Measurements from ENCODE around the gene MYLK4.

Gene MYLK4

DNA sequence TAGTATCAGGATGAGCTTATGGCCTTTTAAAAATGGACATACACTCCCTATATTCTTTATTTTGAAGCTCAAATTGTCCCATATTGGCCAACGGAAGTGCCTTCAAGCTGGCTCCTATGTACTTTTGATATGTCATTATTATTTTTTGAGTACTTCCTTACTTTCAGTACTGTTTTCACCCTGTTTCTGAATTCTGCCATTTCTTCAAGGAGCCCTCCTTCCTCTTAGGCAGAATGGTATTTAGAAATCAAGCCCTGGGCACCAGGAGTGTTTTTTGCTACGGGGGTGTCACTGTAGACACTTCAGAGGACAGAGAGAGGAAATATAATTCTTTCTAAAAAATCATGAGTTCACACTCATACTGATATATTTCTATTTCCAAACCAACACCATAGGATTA, 5.5 kb upstream of the MYLK4 start:
- no peaks in the 10 kb centered on the region for H3K9me3 Mint-ChIP-seq
- H3K27ac Mint-ChIP-seq, result peak overlapping the region; percentile 81
- H3K4me1 Mint-ChIP-seq (ENCODE audit: low read depth), result peaks cover 7% of the 10 kb centered on the region
- no peak overlapping the region for H3K4me3 Mint-ChIP-seq
- intact Hi-C loops (cut with micrococcal nuclease), result loop anchor here (10.0 kb wide), 1 partner anchor 1161 kb away; no protein-coding TSS in a partner anchor
- H3K27me3 Mint-ChIP-seq, result peaks cover 2% of the 10 kb centered on the region
- H3K36me3 Mint-ChIP-seq (ENCODE audit: low read depth), result no peaks in the 10 kb centered on the region

- intact Hi-C loops (cut with micrococcal nuclease), result loop anchor here (10.0 kb wide), 1 partner anchor 1161 kb away; no protein-coding TSS in a partner anchor
- H3K27me3 Mint-ChIP-seq, result peaks cover 7% of the 10 kb centered on the region
These were observed 4.7 kb upstream of the MYLK4 start for GRCh38 chr6:2755456-2755855.

DNA sequence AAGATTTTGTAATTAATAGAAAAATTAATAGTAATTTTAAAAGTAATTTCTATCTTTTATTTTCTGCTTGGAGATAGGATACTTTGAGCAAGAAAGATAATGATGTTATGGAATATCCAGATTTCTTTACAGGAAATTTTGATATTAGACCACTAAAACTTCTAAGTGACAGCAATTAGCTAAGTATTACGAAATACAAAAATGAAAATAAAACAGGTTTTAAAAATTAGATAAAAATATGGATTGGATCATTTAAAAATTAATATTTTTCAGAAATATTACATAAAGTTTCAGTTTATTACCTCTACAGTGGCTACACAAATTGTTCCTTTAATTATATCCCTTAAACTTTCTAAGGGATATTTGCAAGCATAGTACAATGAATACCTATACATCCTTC, 4.2 kb upstream of the MYLK4 start:
- Mint-ChIP-seq H3K9me3 (no peaks in the 10 kb centered on the region), H3K27ac (no peak overlapping the region), H3K36me3 (ENCODE audit: low read depth) (no peaks in the 10 kb centered on the region), H3K27me3 (peaks cover 7% of the 10 kb centered on the region), H3K4me3 (no peak overlapping the region), H3K4me1 (ENCODE audit: low read depth) (peaks cover 7% of the 10 kb centered on the region)
- intact Hi-C loops (cut with micrococcal nuclease), result loop anchor here (10.0 kb wide), 1 partner anchor 1160 kb away; no protein-coding TSS in a partner anchor

More at GRCh38 chr6:2755456-2755855, 4.7 kb upstream of the MYLK4 start:
- H3K4me1 Mint-ChIP-seq (ENCODE audit: low read depth), result peaks cover 7% of the 10 kb centered on the region
- peak overlapping the region; percentile 81 for H3K27ac Mint-ChIP-seq
- no peaks in the 10 kb centered on the region for H3K36me3 Mint-ChIP-seq (ENCODE audit: low read depth)
- no peaks in the 10 kb centered on the region for H3K9me3 Mint-ChIP-seq
- no peak overlapping the region for H3K4me3 Mint-ChIP-seq

DNA sequence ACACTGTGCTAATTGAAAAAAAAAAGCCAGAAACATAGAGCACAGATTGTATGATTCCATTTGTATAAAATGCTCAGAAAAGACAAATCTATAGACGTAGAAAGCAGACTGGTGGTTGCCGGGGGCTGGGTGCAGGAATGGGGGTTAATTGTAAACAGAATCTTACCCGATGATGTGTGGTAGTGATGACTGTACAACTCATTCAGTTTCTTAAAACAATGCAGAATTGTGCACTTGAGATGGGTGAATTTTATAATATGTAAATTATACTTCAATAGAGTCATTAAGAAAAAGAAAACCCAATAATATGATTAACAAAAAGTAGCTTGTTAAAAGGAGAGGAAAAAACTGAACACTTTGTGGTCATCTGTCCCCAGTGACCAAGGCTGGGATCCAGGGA, 3.7 kb upstream of the MYLK4 start:
- Mint-ChIP-seq H3K27ac (no peak overlapping the region), H3K4me3 (no peak overlapping the region), H3K36me3 (ENCODE audit: low read depth) (no peaks in the 10 kb centered on the region), H3K4me1 (ENCODE audit: low read depth) (peaks cover 7% of the 10 kb centered on the region), H3K9me3 (no peaks in the 10 kb centered on the region), H3K27me3 (peaks cover 7% of the 10 kb centered on the region)
- intact Hi-C loops (cut with micrococcal nuclease), result loop anchor here (10.0 kb wide), 1 partner anchor 1160 kb away; no protein-coding TSS in a partner anchor

GRCh38 chr6:2753743-2754142, 3.0 kb upstream of the MYLK4 start:
- no peaks in the 10 kb centered on the region for H3K9me3 Mint-ChIP-seq
- peaks cover 7% of the 10 kb centered on the region for H3K4me1 Mint-ChIP-seq (ENCODE audit: low read depth)
- H3K4me3 Mint-ChIP-seq, result no peak overlapping the region
- H3K36me3 Mint-ChIP-seq (ENCODE audit: low read depth), result no peaks in the 10 kb centered on the region
- peaks cover 7% of the 10 kb centered on the region for H3K27me3 Mint-ChIP-seq
- H3K27ac Mint-ChIP-seq, result no peak overlapping the region
- intact Hi-C loops (cut with micrococcal nuclease), result loop anchor here (10.0 kb wide), 1 partner anchor 1159 kb away; no protein-coding TSS in a partner anchor

- no peaks in the 10 kb centered on the region for H3K36me3 Mint-ChIP-seq (ENCODE audit: low read depth)
- peaks cover 7% of the 10 kb centered on the region for H3K27me3 Mint-ChIP-seq
These were observed 2.4 kb upstream of the MYLK4 start for GRCh38 chr6:2753110-2753489.

GRCh38 chr6:2752477-2753109, 1.9 kb upstream of the MYLK4 start:
- Mint-ChIP-seq H3K36me3 (ENCODE audit: low read depth) (no peaks in the 10 kb centered on the region), H3K27ac (no peak overlapping the region), H3K9me3 (no peaks in the 10 kb centered on the region), H3K4me3 (no peak overlapping the region), H3K27me3 (peaks cover 7% of the 10 kb centered on the region), H3K4me1 (ENCODE audit: low read depth) (peaks cover 7% of the 10 kb centered on the region)
- intact Hi-C loops (cut with micrococcal nuclease), result loop anchor here (10.0 kb wide), 1 partner anchor 1158 kb away; no protein-coding TSS in a partner anchor

More at GRCh38 chr6:2753110-2753489, 2.4 kb upstream of the MYLK4 start:
- Mint-ChIP-seq H3K4me3 (no peak overlapping the region), H3K9me3 (no peaks in the 10 kb centered on the region), H3K27ac (no peak overlapping the region), H3K4me1 (ENCODE audit: low read depth) (peaks cover 7% of the 10 kb centered on the region)
- intact Hi-C loops (cut with micrococcal nuclease), result loop anchor here (10.0 kb wide), 1 partner anchor 1158 kb away; no protein-coding TSS in a partner anchor

DNA sequence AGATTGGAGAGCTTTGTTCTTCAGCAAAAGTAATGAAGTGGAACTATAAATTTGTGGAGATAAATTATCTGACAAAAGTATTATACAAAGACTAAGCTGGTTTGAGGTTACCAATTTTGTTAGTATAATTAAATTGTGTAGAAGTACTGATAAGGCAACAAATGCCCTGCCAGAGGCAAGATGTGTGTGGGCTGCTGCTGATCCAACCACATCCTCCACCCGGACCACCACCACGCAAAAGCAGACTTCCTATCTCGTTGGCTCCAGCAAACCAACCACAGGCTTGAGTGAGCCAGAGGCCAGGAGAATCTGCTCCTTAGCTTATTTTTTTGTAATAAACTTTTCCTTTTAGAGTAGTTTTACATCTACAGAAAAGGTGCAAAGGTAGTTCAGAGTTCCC, 1.1 kb upstream of the MYLK4 start:
- no peak overlapping the region for H3K4me3 Mint-ChIP-seq
- no peak overlapping the region for H3K27ac Mint-ChIP-seq
- peaks cover 7% of the 10 kb centered on the region for H3K4me1 Mint-ChIP-seq (ENCODE audit: low read depth)
- intact Hi-C loops (cut with micrococcal nuclease), result loop anchor here (10.0 kb wide), 1 partner anchor 1157 kb away; no protein-coding TSS in a partner anchor
- H3K9me3 Mint-ChIP-seq, result no peaks in the 10 kb centered on the region
- H3K36me3 Mint-ChIP-seq (ENCODE audit: low read depth), result no peaks in the 10 kb centered on the region
- H3K27me3 Mint-ChIP-seq, result peaks cover 7% of the 10 kb centered on the region

GRCh38 chr6:2749969-2750600, 637 bp downstream of the MYLK4 start:
- no peak overlapping the region for H3K4me3 Mint-ChIP-seq
- no peak overlapping the region for H3K27ac Mint-ChIP-seq
- intact Hi-C loops (cut with micrococcal nuclease), result loop anchor here (1.0 to 10.0 kb wide), 2 partner anchors 12 to 1155 kb away; no protein-coding TSS in a partner anchor
- H3K27me3 Mint-ChIP-seq, result peaks cover 7% of the 10 kb centered on the region
- no peaks in the 10 kb centered on the region for H3K4me1 Mint-ChIP-seq (ENCODE audit: low read depth)
- no peaks in the 10 kb centered on the region for H3K36me3 Mint-ChIP-seq (ENCODE audit: low read depth)
- H3K9me3 Mint-ChIP-seq, result no peaks in the 10 kb centered on the region

GRCh38 chr6:2748183-2748582, 2.5 kb downstream of the MYLK4 start:
- Mint-ChIP-seq H3K4me3 (no peak overlapping the region), H3K4me1 (ENCODE audit: low read depth) (no peaks in the 10 kb centered on the region), H3K9me3 (no peaks in the 10 kb centered on the region), H3K27ac (no peak overlapping the region), H3K36me3 (ENCODE audit: low read depth) (no peaks in the 10 kb centered on the region), H3K27me3 (peaks cover 7% of the 10 kb centered on the region)
- intact Hi-C loops (cut with micrococcal nuclease), result no loop called here

GRCh38 chr6:2746557-2747061, 4.1 kb downstream of the MYLK4 start:
- intact Hi-C loops (cut with micrococcal nuclease), result no loop called here
- Mint-ChIP-seq H3K9me3 (no peaks in the 10 kb centered on the region), H3K4me3 (no peak overlapping the region), H3K27ac (no peak overlapping the region), H3K27me3 (peaks cover 5% of the 10 kb centered on the region), H3K4me1 (ENCODE audit: low read depth) (no peaks in the 10 kb centered on the region), H3K36me3 (ENCODE audit: low read depth) (no peaks in the 10 kb centered on the region)

GRCh38 chr6:2745246-2745645, 5.5 kb downstream of the MYLK4 start:
- no peak overlapping the region for H3K4me3 Mint-ChIP-seq
- peaks cover 5% of the 10 kb centered on the region for H3K4me1 Mint-ChIP-seq (ENCODE audit: low read depth)
- H3K27ac Mint-ChIP-seq, result no peak overlapping the region
- no peaks in the 10 kb centered on the region for H3K36me3 Mint-ChIP-seq (ENCODE audit: low read depth)
- no peaks in the 10 kb centered on the region for H3K9me3 Mint-ChIP-seq
- intact Hi-C loops (cut with micrococcal nuclease), result no loop called here
- no peaks in the 10 kb centered on the region for H3K27me3 Mint-ChIP-seq

DNA sequence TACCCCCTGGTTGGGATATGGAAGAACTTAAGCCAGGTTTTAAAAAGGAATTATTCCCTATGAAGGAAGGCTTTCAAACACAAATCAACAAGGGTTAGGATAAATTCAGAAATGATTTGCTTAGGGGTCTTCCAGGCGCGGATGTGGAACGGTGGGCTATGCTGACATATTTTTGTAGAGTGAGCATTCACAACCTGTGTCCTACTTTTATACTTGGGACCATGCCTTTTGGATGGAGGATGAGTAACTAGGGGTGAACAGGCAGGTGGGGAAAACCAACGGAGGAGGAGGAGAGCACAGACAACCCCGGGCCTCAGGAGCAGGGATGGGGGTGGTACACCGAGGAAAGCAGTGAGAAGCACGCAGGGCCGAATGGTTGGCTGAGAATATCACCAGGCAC, 5.9 kb downstream of the MYLK4 start:
- Mint-ChIP-seq H3K4me3 (no peak overlapping the region), H3K9me3 (no peaks in the 10 kb centered on the region), H3K27ac (no peak overlapping the region), H3K4me1 (ENCODE audit: low read depth) (peaks cover 9% of the 10 kb centered on the region), H3K27me3 (no peaks in the 10 kb centered on the region), H3K36me3 (ENCODE audit: low read depth) (no peaks in the 10 kb centered on the region)
- intact Hi-C loops (cut with micrococcal nuclease), result no loop called here

DNA sequence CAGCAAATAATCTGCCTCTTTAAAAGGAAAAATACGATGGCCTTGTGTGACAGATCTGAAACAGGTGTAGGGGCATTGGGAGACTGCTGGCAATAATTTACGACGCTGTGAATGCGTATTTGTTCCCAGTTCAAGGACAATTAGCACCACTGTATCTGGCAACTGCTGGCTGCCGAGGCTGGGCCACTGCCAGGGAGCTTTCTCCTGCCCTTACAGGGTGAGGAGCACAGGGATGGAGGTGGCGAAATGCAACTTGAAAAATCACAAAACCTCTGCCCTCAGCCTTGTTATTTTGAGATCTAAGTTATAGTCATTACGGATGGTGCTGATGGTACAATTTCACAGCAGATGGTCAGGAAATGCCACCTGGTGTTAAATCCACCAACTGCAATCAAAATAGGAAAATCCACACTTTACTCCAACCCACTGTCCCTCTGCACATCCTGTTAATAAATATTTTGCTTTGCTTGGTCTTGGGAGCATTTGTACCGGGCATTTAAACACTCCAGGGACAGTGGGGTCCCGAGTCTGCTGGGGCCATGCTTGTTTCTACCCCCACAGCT, 6.4 kb downstream of the MYLK4 start:
- Mint-ChIP-seq H3K27me3 (no peaks in the 10 kb centered on the region), H3K4me3 (no peak overlapping the region), H3K4me1 (ENCODE audit: low read depth) (peaks cover 9% of the 10 kb centered on the region), H3K9me3 (no peaks in the 10 kb centered on the region), H3K36me3 (ENCODE audit: low read depth) (no peaks in the 10 kb centered on the region), H3K27ac (no peak overlapping the region)
- intact Hi-C loops (cut with micrococcal nuclease), result no loop called here
